ENCODE results near the gene HSPE1. TPM values are rescaled to one million over a fixed set of nuclear protein-coding genes. Genes with fewer than 3 reads are reported as not detected.
"Not testable (repeated sequence)": the region's sequence is repeated elsewhere in the genome, so short reads cannot be mapped to it uniquely, and the experiment has no call there.

The HSPE1 gene
- total RNA-seq, 1 experiment from 2014 or later: 363 TPM

DNA sequence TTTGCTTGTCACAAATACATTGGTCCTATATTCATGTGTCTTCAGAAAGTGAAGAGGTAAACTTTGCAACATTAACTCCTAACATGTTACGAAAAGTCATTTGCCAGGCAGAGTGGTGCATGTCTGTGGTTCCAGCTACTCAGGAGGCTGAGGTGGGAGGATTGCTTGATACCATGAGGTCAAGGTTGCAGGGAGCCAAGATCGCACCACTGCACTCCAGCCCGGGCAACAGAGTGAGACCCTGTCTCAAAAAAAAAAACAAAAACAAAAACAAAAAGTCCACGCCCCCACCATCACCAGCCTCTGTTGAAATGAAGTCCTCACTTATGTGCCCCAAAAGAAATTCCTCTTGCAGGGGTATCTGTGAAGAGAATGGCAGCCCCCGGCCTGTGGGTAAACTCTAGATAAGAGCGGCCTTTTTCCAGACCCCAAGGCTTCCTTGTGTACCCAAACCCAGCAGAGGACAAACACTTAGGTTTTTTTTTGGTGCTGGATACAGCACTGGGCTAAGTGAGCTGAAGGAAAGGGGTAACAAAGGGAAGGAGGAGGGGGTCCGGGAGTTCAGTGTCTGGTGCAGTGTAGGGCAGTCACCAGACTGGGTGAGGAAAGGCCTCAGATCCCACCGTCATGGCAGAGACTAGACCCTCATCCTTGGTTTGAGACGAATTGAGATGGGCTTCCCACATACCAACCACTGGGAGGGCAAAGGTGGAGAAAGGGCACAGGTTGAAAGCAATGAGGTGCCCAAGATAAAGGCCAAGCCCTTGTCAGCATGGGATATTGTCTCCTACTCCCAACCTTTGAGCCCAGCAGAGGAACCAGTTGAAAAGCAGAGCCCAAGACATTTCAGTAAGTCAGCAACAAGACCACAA, 19.8 kb upstream of the HSPE1 start:
- no peak for DNase-seq (ENCODE audit: low read depth in 1 of 2, low spot score in 2 of 2)
- no peak overlapping the region for H3K27ac ChIP-seq
- H3K4me1 ChIP-seq (replicated peaks): no peaks in the 10 kb centered on the region
- H3K27me3 ChIP-seq (replicated peaks): no peaks in the 10 kb centered on the region
- H3K36me3 ChIP-seq: peaks cover 44% of the 10 kb centered on the region
- no peak overlapping the region for H3K4me3 ChIP-seq
- H3K9me3 ChIP-seq (replicated peaks): peaks cover 4% of the 10 kb centered on the region

DNA sequence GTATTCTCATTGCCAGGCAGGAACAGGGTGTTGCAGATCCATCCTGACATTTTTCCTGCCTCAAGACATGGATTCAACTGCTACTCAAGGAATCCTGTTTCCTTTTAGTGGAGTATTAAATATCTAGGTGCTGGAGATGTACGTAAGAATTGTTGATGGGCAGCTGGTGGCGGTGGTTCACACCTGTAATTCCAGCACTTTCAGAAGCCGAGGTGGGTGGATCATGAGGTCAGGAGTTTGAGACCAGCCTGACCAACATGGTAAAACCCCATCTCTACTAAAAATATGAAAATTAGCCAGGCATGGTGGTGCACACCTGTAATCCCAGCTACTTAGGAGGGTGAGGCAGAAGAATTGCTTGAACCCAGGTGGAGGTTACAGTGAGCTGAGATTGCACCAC, 15.9 kb upstream of the HSPE1 start:
- DNase-seq (ENCODE audit: low read depth in 1 of 2, low spot score in 2 of 2); H3K27me3 ChIP-seq (replicated peaks); H3K4me3 ChIP-seq; H3K27ac ChIP-seq; H3K9me3 ChIP-seq (replicated peaks); H3K4me1 ChIP-seq (replicated peaks): not testable (repeated sequence)
- H3K36me3 ChIP-seq: peaks cover 53% of the 10 kb centered on the region

DNA sequence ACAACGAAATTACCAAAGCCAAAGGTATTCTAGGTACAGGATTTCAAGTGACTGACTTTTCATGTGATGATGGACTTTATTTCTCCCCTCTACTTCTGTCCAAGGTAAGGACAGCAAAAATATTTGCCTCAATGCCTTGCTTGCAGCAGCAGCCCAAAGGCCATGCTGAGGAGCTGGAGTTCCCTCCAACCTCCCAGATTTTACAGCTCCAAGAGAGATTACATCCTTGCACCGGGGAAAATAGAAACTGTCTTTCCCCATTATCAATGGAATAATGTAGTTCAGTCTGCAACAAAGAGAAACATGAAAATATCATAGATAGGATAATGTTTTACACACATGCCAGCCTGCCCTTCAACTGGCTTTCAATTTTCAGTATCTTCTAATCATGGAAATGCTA, 14.0 kb upstream of the HSPE1 start:
- H3K9me3 ChIP-seq (replicated peaks): peaks cover 4% of the 10 kb centered on the region
- DNase-seq (ENCODE audit: low read depth in 1 of 2, low spot score in 2 of 2): no peak
- no peaks in the 10 kb centered on the region for H3K4me1 ChIP-seq (replicated peaks)
- H3K4me3 ChIP-seq: no peak overlapping the region
- H3K27ac ChIP-seq: no peak overlapping the region
- peaks cover 72% of the 10 kb centered on the region for H3K36me3 ChIP-seq
- no peaks in the 10 kb centered on the region for H3K27me3 ChIP-seq (replicated peaks)

DNA sequence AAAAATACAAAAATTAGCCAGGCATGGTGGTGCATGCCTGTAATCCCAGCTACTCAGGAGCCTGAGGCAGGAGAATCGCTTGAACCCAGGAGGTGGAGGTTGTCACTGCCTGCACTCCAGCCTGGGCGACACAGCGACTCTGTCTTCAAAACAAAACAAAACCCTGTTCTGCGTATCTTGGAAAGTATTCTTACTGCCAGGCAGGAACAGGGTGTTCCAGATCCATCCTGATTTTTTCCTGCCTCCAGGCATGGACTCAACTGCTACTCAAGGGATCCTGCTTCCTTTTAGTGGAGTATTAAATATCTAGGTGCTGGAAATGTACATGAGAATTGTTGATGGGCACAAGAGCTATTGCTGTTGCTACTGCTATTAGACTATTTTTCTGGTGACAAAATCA, 12.8 kb upstream of the HSPE1 start:
- H3K27me3 ChIP-seq (replicated peaks): no peaks in the 10 kb centered on the region
- H3K27ac ChIP-seq: no peak overlapping the region
- DNase-seq (ENCODE audit: low read depth in 1 of 2, low spot score in 2 of 2): no peak
- H3K36me3 ChIP-seq: peaks cover 80% of the 10 kb centered on the region
- H3K4me3 ChIP-seq: no peak overlapping the region
- no peaks in the 10 kb centered on the region for H3K4me1 ChIP-seq (replicated peaks)
- peaks cover 4% of the 10 kb centered on the region for H3K9me3 ChIP-seq (replicated peaks)

DNA sequence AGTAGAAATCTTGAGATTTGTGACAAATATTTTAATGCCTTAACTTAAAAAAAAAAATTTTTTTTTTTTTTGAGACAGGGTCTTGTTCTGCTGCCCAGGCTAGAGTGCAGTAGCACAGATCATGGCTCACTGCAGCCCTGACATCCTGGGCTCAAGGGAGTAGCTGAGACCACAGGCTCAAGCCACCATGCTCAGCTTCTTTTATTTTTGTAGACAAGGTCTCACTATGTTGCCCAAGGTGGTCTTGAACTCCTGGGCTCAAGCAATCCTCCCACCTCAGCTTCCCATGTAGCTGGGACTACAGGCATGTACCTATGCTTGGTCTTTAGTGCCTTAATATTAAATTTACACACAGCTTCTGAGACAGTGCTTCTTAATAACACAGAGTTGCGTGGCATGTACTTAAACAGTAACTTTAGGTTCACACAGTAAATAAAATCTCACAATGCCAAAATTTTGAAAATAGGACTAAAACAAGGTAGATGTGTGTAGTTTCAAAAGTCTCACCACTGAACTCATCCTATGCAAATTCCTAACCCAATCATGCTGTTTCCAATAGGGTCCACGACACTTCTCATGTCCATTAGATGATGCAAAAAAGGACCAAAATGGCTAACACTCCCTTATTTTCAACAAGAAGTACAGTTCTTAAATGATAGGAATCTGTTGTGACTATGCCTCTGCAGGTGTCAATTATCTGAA, 4.6 kb upstream of the HSPE1 start:
- Histone ChIP-seq H3K4me3 (no peak overlapping the region), H3K27ac (no peak overlapping the region), H3K4me1 (replicated peaks) (peaks cover 22% of the 10 kb centered on the region), H3K9me3 (replicated peaks) (no peaks in the 10 kb centered on the region), H3K27me3 (replicated peaks) (no peaks in the 10 kb centered on the region), H3K36me3 (peaks cover 90% of the 10 kb centered on the region)
- DNase-seq (ENCODE audit: low read depth in 1 of 2, low spot score in 2 of 2): no peak

DNA sequence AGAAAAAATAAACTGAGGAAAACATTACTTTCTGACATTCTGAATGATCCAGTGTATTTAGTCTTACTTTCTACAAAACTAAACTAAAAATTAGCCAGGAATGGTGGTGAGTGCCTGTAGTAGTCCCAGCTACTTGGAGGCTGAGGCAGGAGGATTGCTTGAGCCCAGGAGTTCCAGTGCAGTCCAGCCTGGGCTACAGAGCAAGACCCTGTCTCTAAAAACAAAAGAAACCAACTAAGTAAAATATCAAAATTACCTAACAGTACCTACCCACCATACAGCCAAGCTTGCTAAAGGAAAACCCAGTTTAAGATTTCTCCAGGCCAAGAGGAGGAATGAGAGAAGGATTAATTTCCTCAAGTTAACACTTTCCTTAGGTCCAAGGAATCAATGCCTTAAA, 3.5 kb upstream of the HSPE1 start:
- no peak overlapping the region for H3K27ac ChIP-seq
- peaks cover 26% of the 10 kb centered on the region for H3K4me1 ChIP-seq (replicated peaks)
- peaks cover 89% of the 10 kb centered on the region for H3K36me3 ChIP-seq
- no peaks in the 10 kb centered on the region for H3K27me3 ChIP-seq (replicated peaks)
- H3K9me3 ChIP-seq (replicated peaks): no peaks in the 10 kb centered on the region
- no peak for DNase-seq (ENCODE audit: low read depth in 1 of 2, low spot score in 2 of 2)
- no peak overlapping the region for H3K4me3 ChIP-seq

DNA sequence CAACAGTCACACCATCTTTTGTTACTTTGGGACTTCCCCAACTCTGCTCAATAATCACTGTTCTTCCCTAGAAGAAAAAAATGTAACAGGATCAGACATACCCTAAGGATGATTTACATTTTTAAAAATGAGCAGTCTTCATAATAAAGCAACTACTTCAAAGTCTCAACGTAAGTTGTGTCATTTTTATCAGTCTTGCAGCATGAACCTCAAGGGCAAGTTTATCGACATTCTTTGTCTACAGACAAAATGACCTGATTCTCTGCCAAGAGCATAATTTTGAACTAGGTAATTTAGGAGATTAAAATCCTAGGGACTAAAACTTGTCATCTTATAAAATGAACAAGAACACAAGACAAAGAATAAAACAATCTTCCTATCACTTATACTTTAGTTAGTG, 2.9 kb upstream of the HSPE1 start:
- Histone ChIP-seq H3K9me3 (replicated peaks) (no peaks in the 10 kb centered on the region), H3K36me3 (peaks cover 89% of the 10 kb centered on the region), H3K4me3 (no peak overlapping the region), H3K27ac (no peak overlapping the region), H3K27me3 (replicated peaks) (no peaks in the 10 kb centered on the region), H3K4me1 (replicated peaks) (peaks cover 32% of the 10 kb centered on the region)
- DNase-seq (ENCODE audit: low read depth in 1 of 2, low spot score in 2 of 2): no peak

DNA sequence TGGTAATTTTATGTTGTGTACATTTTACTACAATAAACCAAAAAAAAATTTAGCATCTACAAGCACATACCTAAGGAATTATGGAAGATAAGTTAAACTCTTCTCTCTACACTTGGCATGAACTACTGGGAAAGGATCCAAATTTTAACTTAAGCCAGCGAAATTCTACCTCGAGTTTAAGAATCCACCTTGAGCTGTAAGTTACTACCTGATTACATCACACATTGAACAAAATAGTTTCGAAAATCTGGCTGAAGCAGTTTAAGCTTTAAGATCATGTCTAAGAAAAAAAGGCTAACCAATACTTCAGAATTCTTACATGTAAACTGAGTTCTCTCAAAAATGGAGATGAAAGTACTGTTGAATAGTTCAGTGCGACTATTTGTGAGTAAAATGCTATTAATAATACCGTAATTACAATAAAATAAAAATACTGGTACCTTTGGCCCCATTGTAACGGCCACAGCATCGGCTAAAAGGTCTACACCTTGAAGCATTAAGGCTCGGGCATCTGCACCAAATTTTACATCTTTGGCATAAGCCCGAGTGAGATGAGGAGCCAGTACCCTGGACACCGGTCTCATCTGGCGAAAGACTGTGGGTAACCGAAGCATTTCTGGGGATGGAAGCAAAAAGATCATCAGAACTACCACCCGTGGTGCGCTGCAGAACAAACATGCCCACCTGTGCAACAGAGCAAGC, 1.8 kb upstream of the HSPE1 start:
- H3K9me3 ChIP-seq (replicated peaks): no peaks in the 10 kb centered on the region
- peaks cover 32% of the 10 kb centered on the region for H3K4me1 ChIP-seq (replicated peaks)
- peaks cover 89% of the 10 kb centered on the region for H3K36me3 ChIP-seq
- peak overlapping the region; percentile 71 for H3K4me3 ChIP-seq
- no peak for DNase-seq (ENCODE audit: low read depth in 1 of 2, low spot score in 2 of 2)
- H3K27me3 ChIP-seq (replicated peaks): no peaks in the 10 kb centered on the region
- no peak overlapping the region; the same call in 1 of the 2 replicates for H3K27ac ChIP-seq

DNA sequence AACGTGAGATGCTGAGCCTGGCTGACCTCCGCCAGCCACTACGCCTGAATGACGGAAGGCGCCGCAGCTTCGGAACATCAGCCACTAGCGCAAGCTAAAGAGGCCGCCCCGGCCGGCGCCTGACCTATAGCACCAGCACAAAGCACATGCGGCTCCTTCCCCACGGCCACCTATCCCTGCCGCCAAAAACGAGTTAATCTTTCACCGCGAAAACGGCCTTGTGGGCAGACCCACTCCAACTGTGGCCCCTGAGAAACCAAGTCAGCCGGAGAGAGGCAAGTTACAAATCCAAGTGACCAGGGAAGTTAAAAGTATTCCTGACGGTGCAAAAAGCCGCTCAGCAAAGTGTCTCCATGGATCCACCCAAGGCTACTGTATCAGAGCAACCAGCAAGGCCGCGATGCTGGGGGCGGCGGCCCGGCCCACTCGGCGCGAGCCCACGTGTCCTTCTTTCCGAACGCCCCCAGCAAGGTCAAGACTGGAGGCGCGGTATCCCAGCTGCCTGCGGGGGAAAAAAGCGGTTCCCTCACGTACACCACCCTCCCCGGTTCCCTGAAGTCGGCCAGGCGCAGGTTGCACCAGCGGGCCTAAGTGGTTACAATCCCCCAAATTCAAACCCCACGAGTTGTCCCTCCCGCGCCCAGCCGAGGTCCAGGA, 1.1 kb upstream of the HSPE1 start:
- peak; percentile 55 to 62 for DNase-seq (ENCODE audit: low read depth in 1 of 2, low spot score in 2 of 2)
- no peaks in the 10 kb centered on the region for H3K9me3 ChIP-seq (replicated peaks)
- H3K4me3 ChIP-seq: peak overlapping the region; percentile 71
- peaks cover 32% of the 10 kb centered on the region for H3K4me1 ChIP-seq (replicated peaks)
- H3K27me3 ChIP-seq (replicated peaks): no peaks in the 10 kb centered on the region
- peaks cover 89% of the 10 kb centered on the region for H3K36me3 ChIP-seq
- H3K27ac ChIP-seq: peak overlapping the region; percentile 68

DNA sequence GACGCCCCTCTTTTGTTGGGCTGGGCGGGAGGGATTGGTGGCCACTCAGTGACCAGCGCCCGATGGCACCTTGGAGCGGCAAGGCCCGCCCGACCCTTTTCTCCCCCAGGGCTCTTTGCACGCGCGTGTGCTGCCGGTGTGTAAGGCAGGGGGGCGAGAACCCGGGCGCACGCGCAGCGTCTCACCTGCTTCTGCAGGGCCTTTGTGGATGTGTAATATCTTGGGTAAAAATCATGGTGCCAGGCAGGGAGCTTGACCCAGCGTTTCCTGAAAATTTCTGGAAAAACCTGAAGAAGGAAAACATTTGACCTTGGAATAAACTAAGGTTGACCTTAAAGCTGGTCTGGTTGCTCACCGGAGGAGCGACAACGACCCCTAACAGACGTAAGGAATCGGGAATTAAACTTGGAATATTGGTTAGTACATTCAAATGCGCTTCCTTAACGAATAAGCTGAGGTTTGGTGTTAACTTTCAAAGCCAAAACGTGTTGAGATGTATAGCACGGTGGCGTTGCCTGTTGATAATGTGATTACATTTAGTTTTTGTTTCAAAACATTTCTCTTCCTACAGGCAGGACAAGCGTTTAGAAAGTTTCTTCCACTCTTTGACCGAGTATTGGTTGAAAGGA, 438 bp downstream of the HSPE1 start:
- H3K9me3 ChIP-seq (replicated peaks): no peaks in the 10 kb centered on the region
- DNase-seq (ENCODE audit: low read depth in 1 of 2, low spot score in 2 of 2): peak in 1 of 2 experiments; percentile 35
- peak overlapping the region; percentile 71 for H3K4me3 ChIP-seq

DNA sequence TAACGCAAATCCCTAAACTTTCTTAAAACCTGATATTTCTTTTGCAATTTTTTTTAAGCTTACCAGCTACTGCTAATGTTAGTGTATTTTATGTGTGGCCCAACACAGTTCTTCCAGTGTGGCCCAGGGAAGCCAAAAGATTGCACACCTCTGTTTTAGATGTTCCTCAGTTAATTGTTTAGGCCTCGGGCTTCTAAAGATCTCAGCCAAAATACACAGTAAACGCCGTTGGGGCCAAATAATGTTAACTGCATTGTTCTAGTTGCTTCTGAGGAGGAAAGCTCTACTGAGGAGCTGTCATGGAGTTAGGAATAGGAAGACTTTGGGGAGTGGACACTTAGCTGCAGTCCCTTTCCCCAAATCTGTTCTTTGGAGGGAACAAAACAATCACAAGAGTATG, 2.0 kb downstream of the HSPE1 start:
- Histone ChIP-seq H3K4me1 (replicated peaks) (peaks cover 27% of the 10 kb centered on the region), H3K36me3 (peaks cover 80% of the 10 kb centered on the region), H3K27me3 (replicated peaks) (no peaks in the 10 kb centered on the region), H3K27ac (no peak overlapping the region), H3K9me3 (replicated peaks) (no peaks in the 10 kb centered on the region), H3K4me3 (no peak overlapping the region)
- DNase-seq (ENCODE audit: low read depth in 1 of 2, low spot score in 2 of 2): no peak

More for the DNA sequence above, 438 bp downstream of the HSPE1 start:
- Histone ChIP-seq H3K27ac (peak overlapping the region; percentile 68), H3K27me3 (replicated peaks) (no peaks in the 10 kb centered on the region), H3K36me3 (peaks cover 87% of the 10 kb centered on the region), H3K4me1 (replicated peaks) (peaks cover 32% of the 10 kb centered on the region)

DNA sequence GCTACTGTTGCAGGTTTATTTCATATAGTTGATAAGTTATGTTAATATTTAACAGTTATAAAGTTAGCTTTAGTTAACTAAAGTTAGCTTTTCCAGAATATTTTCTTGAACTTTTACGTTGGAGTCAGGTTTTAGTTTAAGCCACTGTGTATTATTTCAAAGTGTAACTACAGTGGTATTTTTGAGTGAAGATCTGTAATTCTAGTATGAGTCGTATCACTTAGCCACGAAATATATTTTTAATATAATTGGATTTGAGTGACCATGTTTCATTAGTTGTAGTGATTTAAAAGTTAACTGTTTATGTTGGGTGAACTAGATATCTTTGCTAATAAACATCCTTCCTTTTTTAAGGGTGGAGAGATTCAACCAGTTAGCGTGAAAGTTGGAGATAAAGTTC, 2.5 kb downstream of the HSPE1 start:
- H3K27me3 ChIP-seq (replicated peaks): no peaks in the 10 kb centered on the region
- H3K9me3 ChIP-seq (replicated peaks): no peaks in the 10 kb centered on the region
- H3K36me3 ChIP-seq: peaks cover 75% of the 10 kb centered on the region
- H3K27ac ChIP-seq: no peak overlapping the region
- no peak for DNase-seq (ENCODE audit: low read depth in 1 of 2, low spot score in 2 of 2)
- peaks cover 22% of the 10 kb centered on the region for H3K4me1 ChIP-seq (replicated peaks)
- no peak overlapping the region for H3K4me3 ChIP-seq

DNA sequence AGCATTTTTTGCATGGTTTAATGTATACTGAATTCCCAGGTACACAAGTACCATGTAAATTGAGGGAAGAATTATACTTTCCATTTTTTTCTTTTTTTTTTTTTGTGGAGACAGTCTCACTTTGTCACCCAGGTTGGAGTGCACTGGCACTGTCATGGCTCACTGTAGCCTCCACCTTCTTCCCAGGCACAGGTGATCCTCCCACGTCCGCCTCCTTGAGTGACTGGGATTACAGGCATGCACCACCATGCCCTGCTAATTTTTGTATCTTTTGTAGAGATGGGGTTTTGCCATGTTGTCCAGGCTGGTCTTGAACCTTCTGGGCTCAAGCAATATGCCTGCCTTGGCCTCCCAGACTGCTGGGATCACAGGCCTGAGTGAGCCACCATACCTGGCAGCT, 3.8 kb downstream of the HSPE1 start:
- H3K36me3 ChIP-seq: peaks cover 66% of the 10 kb centered on the region

More for the DNA sequence above, 3.8 kb downstream of the HSPE1 start:
- no peak for DNase-seq (ENCODE audit: low read depth in 1 of 2, low spot score in 2 of 2)
- H3K9me3 ChIP-seq (replicated peaks): no peaks in the 10 kb centered on the region
- no peaks in the 10 kb centered on the region for H3K27me3 ChIP-seq (replicated peaks)
- peaks cover 11% of the 10 kb centered on the region for H3K4me1 ChIP-seq (replicated peaks)
- H3K4me3 ChIP-seq: no peak overlapping the region
- no peak overlapping the region for H3K27ac ChIP-seq

All from SJSA1 (cell line).